Measurements from ENCODE around the gene RAMP1. TPM values are rescaled to one million over a fixed set of nuclear protein-coding genes. Genes with fewer than 3 reads are reported as not detected.

Gene RAMP1
- total RNA-seq, 1 donor from 2014 or later = 176 TPM

DNA sequence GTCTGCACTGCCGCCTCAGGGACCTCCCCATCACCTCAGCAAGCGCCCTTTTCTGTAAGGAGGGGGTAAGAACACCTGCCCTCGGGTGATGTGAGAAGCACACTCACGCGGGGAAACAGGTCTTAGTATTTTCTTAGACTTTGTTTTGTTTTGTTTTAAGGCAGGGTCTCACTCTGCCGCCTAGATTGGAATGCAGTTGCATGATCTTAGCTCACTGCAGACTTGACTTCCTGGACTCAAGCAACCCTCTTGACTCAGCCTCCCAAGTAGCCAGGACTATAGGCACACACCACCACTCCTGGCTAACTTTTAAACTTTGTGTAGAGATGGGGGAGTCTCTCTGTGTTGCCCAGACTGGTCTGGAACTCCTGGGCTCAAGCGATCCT is 37.1 kb downstream of the RAMP1 start:
- H3K9me3 Mint-ChIP-seq (ENCODE audit: low read depth) = no peaks in the 10 kb centered on the region
- no peak overlapping the region for H3K4me3 Mint-ChIP-seq (ENCODE audit: unreplicated experiment)
- TF ChIP-seq, protein P1, sequence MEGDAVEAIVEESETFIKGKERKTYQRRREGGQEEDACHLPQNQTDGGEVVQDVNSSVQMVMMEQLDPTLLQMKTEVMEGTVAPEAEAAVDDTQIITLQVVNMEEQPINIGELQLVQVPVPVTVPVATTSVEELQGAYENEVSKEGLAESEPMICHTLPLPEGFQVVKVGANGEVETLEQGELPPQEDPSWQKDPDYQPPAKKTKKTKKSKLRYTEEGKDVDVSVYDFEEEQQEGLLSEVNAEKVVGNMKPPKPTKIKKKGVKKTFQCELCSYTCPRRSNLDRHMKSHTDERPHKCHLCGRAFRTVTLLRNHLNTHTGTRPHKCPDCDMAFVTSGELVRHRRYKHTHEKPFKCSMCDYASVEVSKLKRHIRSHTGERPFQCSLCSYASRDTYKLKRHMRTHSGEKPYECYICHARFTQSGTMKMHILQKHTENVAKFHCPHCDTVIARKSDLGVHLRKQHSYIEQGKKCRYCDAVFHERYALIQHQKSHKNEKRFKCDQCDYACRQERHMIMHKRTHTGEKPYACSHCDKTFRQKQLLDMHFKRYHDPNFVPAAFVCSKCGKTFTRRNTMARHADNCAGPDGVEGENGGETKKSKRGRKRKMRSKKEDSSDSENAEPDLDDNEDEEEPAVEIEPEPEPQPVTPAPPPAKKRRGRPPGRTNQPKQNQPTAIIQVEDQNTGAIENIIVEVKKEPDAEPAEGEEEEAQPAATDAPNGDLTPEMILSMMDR (IDR thresholded peaks at IDR 0.05) = no peak
- DNase-seq (ENCODE audit: low spot score) = no peak
- no peaks in the 10 kb centered on the region for H3K27me3 Mint-ChIP-seq (ENCODE audit: low read depth)
- H3K27ac Mint-ChIP-seq (ENCODE audit: unreplicated experiment) = peak overlapping the region; percentile 95
- H3K4me1 Mint-ChIP-seq (ENCODE audit: low read depth) = peaks cover 76% of the 10 kb centered on the region
- peaks cover 8% of the 10 kb centered on the region for H3K36me3 Mint-ChIP-seq (ENCODE audit: low read depth)

DNA sequence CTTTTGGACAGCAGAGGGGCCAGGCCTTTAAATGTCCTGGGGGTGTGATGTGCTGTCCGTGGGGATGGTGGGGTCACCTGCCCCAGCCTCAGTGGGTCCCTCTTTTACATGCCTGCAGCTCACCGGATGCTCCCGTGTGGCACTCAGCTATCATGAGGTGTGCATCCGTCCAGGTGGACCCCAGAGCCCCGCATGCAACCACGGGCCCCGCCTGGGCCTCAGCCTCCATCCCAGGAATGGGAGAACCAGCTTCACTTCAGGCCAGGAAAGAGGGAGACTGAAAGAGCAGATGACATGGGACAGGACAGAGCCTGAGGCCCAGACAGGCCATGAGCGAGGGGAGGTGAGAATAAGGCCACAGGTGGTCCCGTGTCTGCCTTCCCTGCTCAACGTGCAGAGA is 37.5 kb downstream of the RAMP1 start:
- Mint-ChIP-seq H3K27me3 (ENCODE audit: low read depth) (no peaks in the 10 kb centered on the region), H3K9me3 (ENCODE audit: low read depth) (no peaks in the 10 kb centered on the region), H3K36me3 (ENCODE audit: low read depth) (peaks cover 8% of the 10 kb centered on the region), H3K4me3 (ENCODE audit: unreplicated experiment) (no peak overlapping the region), H3K4me1 (ENCODE audit: low read depth) (peaks cover 76% of the 10 kb centered on the region), H3K27ac (ENCODE audit: unreplicated experiment) (peak overlapping the region; percentile 95)
- TF ChIP-seq, protein P1 (IDR thresholded peaks at IDR 0.05) = no peak
- DNase-seq (ENCODE audit: low spot score) = peak; percentile 72

DNA sequence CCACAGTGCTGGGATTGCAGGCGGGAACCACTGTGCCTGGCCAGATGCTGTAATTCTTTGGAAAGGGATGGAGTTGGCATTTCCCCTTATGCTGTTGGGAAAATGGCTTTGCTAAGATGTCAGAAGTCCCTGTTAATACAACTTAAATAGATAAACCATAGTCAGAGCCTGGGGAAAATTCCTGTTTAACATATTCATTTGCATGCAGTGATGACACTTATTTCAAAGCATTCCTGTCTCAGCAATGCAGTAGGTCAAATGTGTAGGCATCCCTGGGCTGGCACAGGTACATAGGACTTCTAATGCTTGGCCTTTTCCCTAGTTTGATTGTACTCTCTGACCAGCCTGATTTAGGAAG is 38.6 kb downstream of the RAMP1 start:
- no peaks in the 10 kb centered on the region for H3K27me3 Mint-ChIP-seq (ENCODE audit: low read depth)
- TF ChIP-seq, protein P1 (IDR thresholded peaks at IDR 0.05) = no peak
- no peaks in the 10 kb centered on the region for H3K9me3 Mint-ChIP-seq (ENCODE audit: low read depth)
- peaks cover 5% of the 10 kb centered on the region for H3K36me3 Mint-ChIP-seq (ENCODE audit: low read depth)
- H3K4me3 Mint-ChIP-seq (ENCODE audit: unreplicated experiment) = no peak overlapping the region
- H3K27ac Mint-ChIP-seq (ENCODE audit: unreplicated experiment) = peak overlapping the region; percentile 95
- no peak for DNase-seq (ENCODE audit: low spot score)
- H3K4me1 Mint-ChIP-seq (ENCODE audit: low read depth) = peaks cover 66% of the 10 kb centered on the region

DNA sequence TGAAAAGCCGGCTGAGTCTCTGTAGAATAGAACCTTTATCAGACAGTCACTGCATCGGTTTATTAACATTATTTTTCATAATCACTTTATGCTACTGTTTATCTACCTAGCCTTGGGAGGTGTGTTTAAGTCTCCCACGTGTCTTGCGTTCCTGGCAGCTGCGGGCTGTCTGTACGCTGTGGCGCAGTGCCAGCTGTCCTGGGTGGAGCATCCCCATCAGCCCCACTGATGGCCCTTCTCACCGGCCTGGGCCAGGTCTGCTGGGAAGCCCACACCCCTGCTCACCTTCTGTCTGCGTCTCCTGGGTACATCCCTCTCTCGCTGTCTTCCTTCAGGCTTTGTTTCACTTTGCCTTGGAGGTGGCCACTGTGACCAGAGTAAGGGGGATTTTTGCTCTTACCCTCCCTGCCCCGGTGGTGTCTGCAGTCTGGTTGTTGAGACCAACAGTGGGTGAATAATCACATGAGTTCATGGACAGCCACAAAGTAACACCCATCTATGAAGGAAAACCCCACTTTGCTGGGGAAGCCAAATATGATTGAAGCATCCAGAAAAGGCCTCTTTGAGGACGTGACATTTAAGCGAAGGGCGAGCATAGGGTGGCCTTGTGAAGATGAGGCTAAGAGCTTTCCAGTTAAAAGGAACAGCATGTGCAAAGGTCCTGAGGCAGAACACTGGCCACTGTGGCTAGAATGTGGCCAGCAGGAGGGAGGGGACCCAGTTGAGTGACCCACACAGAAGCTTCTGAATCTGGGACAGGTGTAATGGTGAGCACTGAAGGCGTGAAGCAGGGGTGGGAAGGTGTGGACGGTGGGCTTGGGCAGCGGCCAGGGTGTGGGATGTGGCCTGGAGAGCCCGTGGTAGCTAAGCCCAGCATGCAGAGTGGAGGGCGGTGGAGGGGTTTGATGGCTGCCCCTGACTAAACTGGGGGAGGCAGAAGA is 41.7 kb downstream of the RAMP1 start:
- peak overlapping the region; percentile 85 for H3K27ac Mint-ChIP-seq (ENCODE audit: unreplicated experiment)
- H3K27me3 Mint-ChIP-seq (ENCODE audit: low read depth) = no peaks in the 10 kb centered on the region
- TF ChIP-seq, protein P1 (IDR thresholded peaks at IDR 0.05) = no peak
- H3K4me3 Mint-ChIP-seq (ENCODE audit: unreplicated experiment) = no peak overlapping the region
- H3K9me3 Mint-ChIP-seq (ENCODE audit: low read depth) = no peaks in the 10 kb centered on the region
- H3K36me3 Mint-ChIP-seq (ENCODE audit: low read depth) = peaks cover 5% of the 10 kb centered on the region
- H3K4me1 Mint-ChIP-seq (ENCODE audit: low read depth) = peaks cover 74% of the 10 kb centered on the region
- peak; percentile 78 for DNase-seq (ENCODE audit: low spot score)

DNA sequence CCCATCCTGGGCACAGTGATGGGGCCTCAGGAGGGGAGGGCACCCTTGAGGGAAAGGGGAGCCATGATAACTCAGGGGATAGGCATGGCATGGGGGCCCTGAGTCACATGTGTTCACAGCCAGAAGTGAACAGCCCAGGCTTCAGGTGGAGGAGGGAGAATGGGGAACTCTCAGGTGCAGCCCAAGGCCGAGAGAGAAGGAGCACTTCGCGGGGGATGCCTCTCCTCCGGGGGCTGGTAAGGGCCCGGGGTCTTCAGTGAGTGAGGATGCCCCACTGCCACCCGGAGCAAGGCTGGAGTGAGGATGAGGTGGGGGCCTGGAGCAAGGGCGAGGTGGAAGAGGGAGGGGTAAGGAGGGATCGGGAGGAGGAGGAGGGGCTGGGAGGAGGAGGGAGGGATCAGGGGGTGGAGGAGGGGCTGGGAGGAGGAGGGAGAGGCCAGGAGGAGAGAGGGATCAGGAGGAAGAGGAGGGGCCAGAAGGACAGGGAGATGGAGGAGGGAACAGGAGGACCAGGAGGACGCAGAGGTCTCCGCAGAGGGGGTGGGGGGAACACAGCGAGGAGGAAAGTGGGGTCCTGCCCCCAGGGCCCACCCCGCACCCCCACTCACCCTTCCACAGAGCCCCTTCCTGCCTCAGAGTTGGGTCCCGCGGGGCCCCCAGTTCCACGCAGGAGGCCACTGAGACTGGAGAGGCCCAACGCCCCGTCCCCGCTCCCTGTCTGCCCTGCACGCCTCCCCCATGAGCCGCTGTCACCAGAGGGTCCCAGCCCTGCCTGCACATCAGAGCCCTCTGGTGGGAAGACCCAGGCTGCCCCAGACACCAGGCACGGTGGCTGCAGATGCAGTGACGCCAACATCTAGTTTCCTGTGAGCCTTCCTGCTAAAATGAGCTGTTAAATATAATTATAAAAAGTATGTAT is 42.8 kb downstream of the RAMP1 start:
- peak; percentile 92 for DNase-seq (ENCODE audit: low spot score)
- Mint-ChIP-seq H3K4me3 (ENCODE audit: unreplicated experiment) (no peak overlapping the region), H3K36me3 (ENCODE audit: low read depth) (peaks cover 8% of the 10 kb centered on the region), H3K4me1 (ENCODE audit: low read depth) (peaks cover 67% of the 10 kb centered on the region), H3K27me3 (ENCODE audit: low read depth) (no peaks in the 10 kb centered on the region), H3K9me3 (ENCODE audit: low read depth) (peaks cover 3% of the 10 kb centered on the region), H3K27ac (ENCODE audit: unreplicated experiment) (peak overlapping the region; percentile 85)
- TF ChIP-seq, protein P1 (IDR thresholded peaks at IDR 0.05) = no peak
